Dedifferentiated amniotic fluid mesenchymal stem cell (primary cell): ENCODE measurements around the gene KCNE2.
"Not testable (repeated sequence)": the region's sequence is repeated elsewhere in the genome, so short reads cannot be mapped to it uniquely, and the experiment has no call there.

ENCODE experiments used
- DNase-seq: peaks from one replicate; pipeline ENCODE4 v3.0.0-alpha.2; 2016; ENCODE audit errors: extremely low spot score

The KCNE2 gene

DNA sequence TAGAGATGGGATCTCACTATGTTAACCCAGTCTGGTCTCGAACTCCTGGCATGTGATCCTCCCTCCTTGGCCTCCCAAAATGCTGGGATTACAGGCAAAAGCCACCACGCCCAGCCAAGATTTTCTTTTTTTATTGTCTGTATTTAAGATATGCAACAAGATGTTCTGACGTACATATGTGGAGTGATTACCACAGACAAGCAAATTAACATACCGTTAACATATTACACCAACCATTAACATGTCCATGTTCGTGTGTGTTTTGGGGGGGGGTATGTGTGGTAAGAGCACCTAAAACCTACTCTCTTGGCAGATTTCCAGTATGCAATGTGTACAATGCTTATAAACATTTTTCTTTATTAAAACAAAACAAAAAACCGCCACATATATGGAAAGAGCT is 10.6 kb upstream of the KCNE2 start:
- DNase-seq = no peak

- no peak for DNase-seq
Observed at GRCh38 chr21:34354836-34355235, 9.0 kb upstream of the KCNE2 start.

- DNase-seq = no peak
Observed at GRCh38 chr21:34355570-34355969, 8.2 kb upstream of the KCNE2 start.

DNA sequence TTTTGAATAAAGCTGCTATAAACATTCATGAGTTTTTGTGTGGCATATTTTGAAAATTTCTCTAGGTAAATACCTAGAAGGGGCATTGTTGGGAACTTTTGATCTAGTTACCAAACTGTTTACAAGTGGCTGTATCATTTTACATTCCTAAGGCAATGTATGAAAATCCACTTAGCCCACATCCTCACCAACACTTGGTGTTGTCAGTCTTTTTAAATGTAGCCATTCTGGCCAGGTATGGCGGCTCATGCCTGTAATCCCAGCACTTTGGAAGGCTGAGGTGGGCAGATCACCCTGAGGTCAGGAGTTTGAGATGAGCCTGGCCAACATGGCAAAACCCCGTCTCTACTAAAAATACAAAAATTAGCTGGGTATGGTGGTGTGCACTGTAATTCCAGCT is 5.9 kb upstream of the KCNE2 start:
- no peak for DNase-seq

- DNase-seq = no peak
Observed at GRCh38 chr21:34358866-34359265, 4.9 kb upstream of the KCNE2 start.

GRCh38 chr21:34360488-34361241 is 3.1 kb upstream of the KCNE2 start:
- DNase-seq = no peak

DNA sequence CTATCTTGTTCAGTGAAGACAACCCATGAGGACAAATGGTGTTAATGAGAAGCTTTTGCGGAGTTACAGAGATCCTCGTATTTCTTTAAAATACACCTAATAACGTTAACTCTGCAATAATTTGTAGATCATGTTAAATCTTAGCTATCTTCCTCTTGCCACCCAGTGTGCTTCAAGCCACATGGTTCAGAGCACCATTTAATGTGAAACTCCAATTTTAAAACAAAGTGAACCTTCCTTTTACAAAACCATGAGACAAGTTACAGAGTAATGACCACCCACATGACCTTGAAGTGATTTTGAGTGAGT is 1.7 kb upstream of the KCNE2 start:
- no peak for DNase-seq

- DNase-seq = no peak
Observed at GRCh38 chr21:34362670-34363069, 1.1 kb upstream of the KCNE2 start.

DNA sequence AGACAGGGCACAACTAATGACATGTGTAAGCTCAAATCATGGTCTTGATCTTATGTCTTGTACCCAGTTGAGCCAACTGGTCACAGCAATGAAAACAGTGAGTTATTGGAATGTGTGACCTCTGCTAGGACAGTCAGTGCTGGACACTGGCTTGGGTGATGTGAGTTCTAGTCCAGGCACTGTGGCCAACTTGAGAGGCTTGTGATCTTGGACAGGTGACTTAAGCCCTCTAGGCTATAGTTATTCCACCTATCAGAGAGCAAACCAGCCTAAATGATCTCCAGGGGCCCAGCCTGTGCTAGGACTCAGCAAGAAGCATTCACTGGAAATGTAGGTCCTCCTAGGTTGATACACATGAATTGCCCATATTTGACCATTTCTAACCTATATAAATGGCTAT is 1.1 kb downstream of the KCNE2 start:
- DNase-seq = no peak

- no peak for DNase-seq
Observed at GRCh38 chr21:34365809-34366208, 2.0 kb downstream of the KCNE2 start.

- DNase-seq = peak; percentile 98
Observed at GRCh38 chr21:34367320-34367935, 3.6 kb downstream of the KCNE2 start.

DNA sequence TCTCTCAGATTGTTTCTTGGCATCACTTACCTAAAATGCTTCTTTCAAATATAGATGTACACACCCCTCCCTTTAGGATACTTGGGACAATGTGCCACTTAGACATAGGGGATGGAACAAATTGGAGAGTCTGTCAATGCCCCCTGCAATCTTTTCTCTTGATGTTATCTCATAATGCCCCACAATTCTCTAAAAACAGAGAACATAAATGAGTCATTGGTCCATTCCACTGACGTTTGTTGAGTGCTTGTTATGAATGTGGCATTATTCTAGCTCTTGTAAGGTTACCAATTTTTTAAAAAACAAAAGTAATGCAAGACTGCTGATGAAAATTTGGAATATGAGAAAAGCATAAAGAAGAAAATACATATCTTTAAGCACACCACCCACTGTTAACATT is 5.9 kb downstream of the KCNE2 start:
- no peak for DNase-seq

DNA sequence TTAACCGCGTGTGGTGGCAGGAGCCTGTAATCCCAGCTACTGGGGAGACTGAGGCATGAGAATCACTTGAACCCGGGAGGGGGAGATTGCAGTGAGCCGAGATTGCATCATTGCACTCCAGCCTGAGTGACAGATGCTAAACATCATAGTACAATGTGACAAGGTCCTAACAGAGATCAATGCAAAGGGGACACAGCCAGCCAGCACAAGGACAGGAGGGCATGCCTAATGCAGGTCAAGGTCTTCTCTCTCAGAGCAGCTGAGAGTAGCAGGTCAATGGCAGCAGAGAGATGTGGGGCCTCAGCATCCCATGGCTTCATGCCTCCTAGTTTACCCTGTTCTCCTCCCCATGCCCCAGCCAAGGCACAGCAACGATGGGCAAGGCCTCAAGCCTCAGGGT is 8.5 kb downstream of the KCNE2 start:
- DNase-seq = no peak

DNA sequence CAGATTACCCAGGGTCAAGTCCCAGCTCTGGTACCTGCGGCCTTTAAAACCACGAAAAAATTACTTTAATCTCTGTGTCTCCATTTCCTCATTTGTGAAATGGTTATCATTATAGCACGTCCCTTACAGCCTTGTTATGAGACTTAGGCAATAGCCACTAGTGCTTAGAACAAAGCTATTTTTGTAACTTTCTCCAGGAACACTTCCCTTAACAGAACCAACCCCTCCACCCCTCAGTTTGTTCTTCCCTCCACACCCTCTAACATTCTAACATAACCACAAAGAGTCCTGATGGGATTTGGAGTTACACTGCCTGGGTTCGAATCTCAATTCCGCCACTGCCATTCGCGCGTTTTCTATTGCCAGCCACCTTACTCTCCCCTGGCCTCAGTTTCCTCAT is 10.7 kb downstream of the KCNE2 start:
- DNase-seq = not testable (repeated sequence)

- DNase-seq = not testable (repeated sequence)
Observed at GRCh38 chr21:34374940-34375618, 11.3 kb downstream of the KCNE2 start, which contains the start of gene SMIM11. Gene SMIM11, plus strand, starts transcription at chr21:34375507. Its CDS starts 3,998 bp downstream, at chr21:34379505.

GRCh38 chr21:34375619-34375972 is 11.8 kb downstream of the KCNE2 start:
- not testable (repeated sequence) for DNase-seq

GRCh38 chr21:34383138-34383537 is 19.3 kb downstream of the KCNE2 start:
- not testable (repeated sequence) for DNase-seq

GRCh38 chr21:34383724-34384415 is 20.1 kb downstream of the KCNE2 start:
- not testable (repeated sequence) for DNase-seq

DNA sequence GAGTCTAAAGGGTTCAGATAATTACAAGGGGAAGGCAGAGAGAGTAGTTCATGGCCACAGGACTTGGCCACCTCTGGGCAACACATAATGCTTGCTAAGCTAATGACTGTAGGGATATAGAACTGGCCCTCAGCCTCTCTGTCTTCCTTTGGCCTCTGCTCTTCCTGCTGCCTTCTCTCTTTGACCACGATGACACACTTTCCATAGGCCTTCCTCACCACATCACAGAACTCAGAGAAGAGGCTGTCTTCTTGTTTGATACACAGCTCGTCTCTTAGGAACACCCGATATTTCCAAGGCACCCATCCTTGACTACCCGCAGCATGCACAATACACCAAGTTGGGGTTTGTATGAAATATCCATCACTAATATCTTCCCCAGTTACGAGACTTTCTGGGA is 36.7 kb downstream of the KCNE2 start:
- not testable (repeated sequence) for DNase-seq

DNA sequence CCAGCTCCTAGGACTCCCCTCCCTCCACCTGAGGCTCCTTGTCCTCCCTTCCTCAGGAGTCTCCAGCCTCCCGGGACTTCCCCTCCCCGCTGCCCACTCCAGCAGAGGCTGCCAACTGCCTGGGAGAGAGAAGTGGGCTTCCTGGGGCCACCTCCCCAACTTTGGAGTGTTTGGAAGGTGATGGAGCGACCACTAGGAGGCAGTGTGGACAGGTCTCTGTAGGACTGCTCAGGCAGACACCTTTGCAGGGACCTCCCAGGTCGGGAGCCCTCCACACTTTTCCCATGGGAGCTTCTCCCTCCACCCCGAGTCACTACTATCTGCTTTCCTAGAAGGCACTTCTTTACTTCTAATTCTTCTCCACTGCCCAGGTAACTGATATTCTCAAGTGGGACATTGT is 40.9 kb downstream of the KCNE2 start:
- not testable (repeated sequence) for DNase-seq

DNA sequence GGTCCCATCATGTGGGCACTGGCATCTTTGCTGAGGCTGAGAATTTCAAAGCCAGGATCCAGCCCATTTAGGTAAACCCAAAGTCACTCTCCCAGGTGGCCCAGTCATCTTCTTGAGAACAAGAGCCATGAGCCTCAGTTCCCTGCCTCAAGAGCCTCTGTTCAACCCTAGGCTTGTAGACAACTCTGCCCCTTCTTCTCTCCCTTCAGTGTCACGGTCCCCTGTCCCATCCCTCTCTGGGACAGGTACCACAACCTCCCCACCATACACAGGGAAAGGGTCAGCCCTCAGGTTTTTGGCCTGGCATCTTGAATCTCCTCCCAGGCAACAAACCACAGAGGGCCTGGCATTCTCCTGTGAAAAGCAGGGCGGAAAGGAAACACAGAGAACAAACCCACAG is 41.9 kb downstream of the KCNE2 start:
- not testable (repeated sequence) for DNase-seq

DNA sequence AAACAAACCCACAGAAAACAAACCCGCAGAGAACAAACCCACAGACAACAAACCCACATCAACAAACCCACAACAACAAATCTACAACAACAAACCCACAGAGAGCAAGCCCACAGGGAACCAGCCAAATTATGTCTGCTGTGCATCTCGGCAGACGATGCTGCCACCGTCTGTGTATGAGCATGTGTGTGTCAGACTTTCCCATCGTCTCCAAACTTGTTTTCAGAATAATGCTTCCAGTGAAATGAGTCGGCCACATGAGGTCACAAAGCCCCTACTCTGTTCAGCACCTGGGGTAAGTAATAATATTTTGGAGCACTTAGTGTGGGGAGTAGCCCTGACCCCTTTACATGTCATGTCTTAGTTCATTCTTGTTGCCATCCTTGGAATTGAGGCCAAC is 42.3 kb downstream of the KCNE2 start:
- DNase-seq = not testable (repeated sequence)

GRCh38 chr21:34406676-34407075 is 42.9 kb downstream of the KCNE2 start:
- DNase-seq = not testable (repeated sequence)
